Muscle of leg (tissue), 11 donors: ENCODE measurements around the gene GHR. TPM values are rescaled to one million over a fixed set of nuclear protein-coding genes. Genes with fewer than 3 reads are reported as not detected.

ENCODE experiments used
- DNase-seq: peaks from one replicate; pipeline ENCODE4 v3.0.0; 2013
- H3K27ac ChIP-seq: one replicate; pipeline ENCODE4 v1.5.1; 2013; ENCODE audit warnings: mild to moderate bottlenecking, low read length, control low read depth
- H3K27me3 ChIP-seq: one replicate; pipeline ENCODE4 v1.6.1; 2013; ENCODE audit warnings: low read length; ENCODE audit not compliant: control insufficient read depth, insufficient read depth
- H3K36me3 ChIP-seq: one replicate; pipeline ENCODE4 v1.6.1; 2013; ENCODE audit warnings: low read length; ENCODE audit not compliant: control insufficient read depth, insufficient read depth
- H3K4me1 ChIP-seq: one replicate; pipeline ENCODE4 v1.6.1; 2013; ENCODE audit warnings: low read length; ENCODE audit not compliant: control insufficient read depth, insufficient read depth
- H3K4me3 ChIP-seq: one replicate; pipeline ENCODE4 v1.5.1; 2013; ENCODE audit warnings: low read length, control low read depth
- H3K9me3 ChIP-seq: replicated peaks from 2 replicates; pipeline ENCODE4 v1.6.1; 2013; ENCODE audit warnings: low read depth, low read length; ENCODE audit not compliant: control insufficient read depth
- WGBS: methylation state at CpG from one replicate; pipeline ENCODE4 v1.1.5; 2013; ENCODE audit warnings: missing lambda C conversion rate; ENCODE audit not compliant: insufficient coverage; 5-methylcytosine and 5-hydroxymethylcytosine counted together
- polyA plus RNA-seq, 8 donors: library from polyadenylated mRNA; unstranded; fragments of 120-200 nt; gene quantifications; one replicate each; pipeline versions ENCODE4 v1.2.1 to v1.2.3, GENCODE V29; 2013; ENCODE audit warnings: inconsistent platforms in 1 of 8, low replicate concordance in 1 of 8; ENCODE audit not compliant: insufficient read length in 8 of 8, insufficient read depth in 1 of 8
- total RNA-seq: library from RNA; stranded (reverse); fragments of 120-200 nt; gene quantifications from one replicate; pipeline ENCODE4 v1.2.4, GENCODE V29; 2013

Gene GHR
- total and polyA plus RNA-seq, 9 donors = 13.0 to 20.0 (median 17.3) TPM

- Histone ChIP-seq H3K4me1 (peaks cover 6% of the 10 kb centered on the region), H3K27me3 (no peaks in the 10 kb centered on the region), H3K36me3 (no peaks in the 10 kb centered on the region), H3K4me3 (no peak overlapping the region), H3K9me3 (no peaks in the 10 kb centered on the region), H3K27ac (no peak overlapping the region)
- no CpG with 5 or more reads among the region's 4 CpGs for WGBS
- no peak for DNase-seq
These were observed 183.2 kb downstream of the GHR start for GRCh38 chr5:42606464-42606869.

- no peak for DNase-seq
- peaks cover 2% of the 10 kb centered on the region for H3K4me1 ChIP-seq
- no peaks in the 10 kb centered on the region for H3K36me3 ChIP-seq
- no peak overlapping the region for H3K27ac ChIP-seq
- no peaks in the 10 kb centered on the region for H3K9me3 ChIP-seq
- no peaks in the 10 kb centered on the region for H3K27me3 ChIP-seq
- WGBS = no CpG with 5 or more reads among the region's 1 CpG
- H3K4me3 ChIP-seq = no peak overlapping the region
These were observed 188.2 kb downstream of the GHR start for GRCh38 chr5:42611437-42611836.

DNA sequence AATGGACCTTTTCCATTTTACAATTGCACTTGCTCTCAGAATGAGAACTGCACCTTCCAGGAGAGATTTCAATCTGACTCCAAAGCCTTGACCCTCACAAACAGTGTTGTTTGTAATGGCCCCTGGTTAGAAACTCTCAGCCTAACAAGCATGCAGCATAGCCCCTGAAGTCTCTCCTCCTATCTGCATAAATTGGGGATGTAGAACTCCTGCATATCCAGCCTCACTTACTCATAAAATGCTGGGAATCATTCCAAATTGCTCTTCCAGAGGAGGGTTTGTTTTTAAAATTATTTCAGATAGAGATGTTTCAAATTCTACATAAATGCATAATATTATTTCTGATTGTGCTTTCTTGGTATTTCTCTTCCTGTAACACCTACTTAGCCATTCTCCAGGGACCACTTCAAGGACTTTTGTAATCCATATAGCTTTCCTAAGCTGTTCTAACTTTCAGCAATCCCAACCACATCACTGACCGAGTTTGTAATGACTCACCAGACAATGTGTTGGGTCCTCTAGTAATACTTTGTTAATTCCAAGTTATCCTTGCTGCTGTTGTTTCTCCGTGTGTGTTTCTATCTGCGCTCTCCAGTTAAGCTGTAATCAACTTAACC, 189.6 kb downstream of the GHR start:
- no peak overlapping the region for H3K27ac ChIP-seq
- peak; percentile 65 for DNase-seq
- no peak overlapping the region for H3K4me3 ChIP-seq
- H3K36me3 ChIP-seq = no peaks in the 10 kb centered on the region
- peaks cover 2% of the 10 kb centered on the region for H3K4me1 ChIP-seq
- whole genome bisulfite sequencing = 0% methylated on average over 1 of the region's 3 CpGs
- H3K9me3 ChIP-seq = no peaks in the 10 kb centered on the region
- no peaks in the 10 kb centered on the region for H3K27me3 ChIP-seq

DNA sequence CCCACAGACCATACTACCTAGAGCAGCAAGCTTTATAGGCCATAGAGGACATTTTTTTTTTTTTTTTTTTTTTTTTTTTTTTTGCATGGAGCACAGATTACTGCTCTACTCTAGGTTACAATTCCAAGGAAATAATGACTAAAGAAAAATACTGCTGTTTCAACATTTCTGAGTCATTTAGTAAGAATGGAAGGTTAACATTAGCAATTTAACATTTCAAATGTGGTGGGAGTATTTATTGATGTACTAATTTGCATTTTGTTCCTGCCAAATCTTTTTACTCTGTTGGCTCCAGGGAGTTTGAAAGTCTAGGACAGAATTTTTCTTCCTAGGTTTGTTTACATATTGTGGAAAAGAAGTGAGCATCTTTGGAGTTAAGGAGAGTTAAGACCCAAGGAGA, 191.3 kb downstream of the GHR start:
- H3K4me1 ChIP-seq = peaks cover 2% of the 10 kb centered on the region
- H3K27me3 ChIP-seq = no peaks in the 10 kb centered on the region
- DNase-seq = no peak
- no peaks in the 10 kb centered on the region for H3K36me3 ChIP-seq
- no peak overlapping the region for H3K27ac ChIP-seq
- H3K9me3 ChIP-seq = no peaks in the 10 kb centered on the region
- H3K4me3 ChIP-seq = no peak overlapping the region

- Histone ChIP-seq H3K4me3 (no peak overlapping the region), H3K9me3 (no peaks in the 10 kb centered on the region), H3K27ac (no peak overlapping the region), H3K27me3 (no peaks in the 10 kb centered on the region), H3K4me1 (peaks cover 4% of the 10 kb centered on the region), H3K36me3 (no peaks in the 10 kb centered on the region)
- no peak for DNase-seq
- no CpG with 5 or more reads among the region's 4 CpGs for WGBS
These were observed 197.5 kb downstream of the GHR start for GRCh38 chr5:42620579-42621216.

DNA sequence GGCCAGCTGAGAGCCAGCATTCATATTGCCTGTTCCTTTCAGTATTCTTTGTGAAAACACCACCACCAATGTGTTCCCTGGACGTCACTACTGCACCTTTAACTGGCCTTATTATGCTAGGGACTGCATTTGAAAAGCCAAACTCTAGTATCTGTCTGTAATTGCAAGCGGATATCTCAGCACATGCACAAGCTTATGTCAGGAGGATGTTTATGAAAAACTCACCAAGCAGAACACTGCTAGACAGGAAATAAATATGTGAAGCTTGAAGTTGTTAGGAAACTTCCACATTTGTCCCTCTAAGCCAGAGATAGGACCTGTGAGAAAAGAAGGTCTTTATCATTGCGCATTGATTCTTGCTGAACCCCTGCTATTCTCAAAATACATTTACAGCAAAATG, 198.0 kb downstream of the GHR start:
- H3K4me3 ChIP-seq = no peak overlapping the region
- DNase-seq = no peak
- H3K9me3 ChIP-seq = no peaks in the 10 kb centered on the region
- H3K4me1 ChIP-seq = peaks cover 4% of the 10 kb centered on the region
- no peak overlapping the region for H3K27ac ChIP-seq
- no peaks in the 10 kb centered on the region for H3K27me3 ChIP-seq
- no peaks in the 10 kb centered on the region for H3K36me3 ChIP-seq
- WGBS = 63% methylated on average over 1 of the region's 3 CpGs

DNA sequence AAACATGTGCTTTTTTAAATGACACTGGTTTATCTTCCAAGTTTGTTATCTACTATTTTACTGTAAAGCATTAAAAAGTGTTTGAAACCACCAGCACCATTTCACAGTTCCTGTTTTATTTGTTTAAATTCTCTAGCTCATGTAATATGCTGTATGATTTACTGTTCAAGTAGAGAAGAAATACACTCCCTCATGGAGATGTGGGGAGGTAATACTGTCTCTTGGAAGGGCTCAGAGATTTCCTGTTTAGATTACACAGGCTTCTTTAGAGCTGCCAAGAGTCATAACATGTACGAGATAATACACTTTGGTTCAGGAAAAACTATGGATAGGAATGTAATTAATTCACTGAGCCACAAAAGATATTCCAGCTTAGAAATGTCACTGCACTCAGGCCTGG, 198.4 kb downstream of the GHR start:
- Histone ChIP-seq H3K27me3 (no peaks in the 10 kb centered on the region), H3K36me3 (no peaks in the 10 kb centered on the region), H3K4me1 (peaks cover 4% of the 10 kb centered on the region), H3K27ac (no peak overlapping the region), H3K4me3 (no peak overlapping the region), H3K9me3 (no peaks in the 10 kb centered on the region)
- no CpG with 5 or more reads among the region's 1 CpG for WGBS
- no peak for DNase-seq

DNA sequence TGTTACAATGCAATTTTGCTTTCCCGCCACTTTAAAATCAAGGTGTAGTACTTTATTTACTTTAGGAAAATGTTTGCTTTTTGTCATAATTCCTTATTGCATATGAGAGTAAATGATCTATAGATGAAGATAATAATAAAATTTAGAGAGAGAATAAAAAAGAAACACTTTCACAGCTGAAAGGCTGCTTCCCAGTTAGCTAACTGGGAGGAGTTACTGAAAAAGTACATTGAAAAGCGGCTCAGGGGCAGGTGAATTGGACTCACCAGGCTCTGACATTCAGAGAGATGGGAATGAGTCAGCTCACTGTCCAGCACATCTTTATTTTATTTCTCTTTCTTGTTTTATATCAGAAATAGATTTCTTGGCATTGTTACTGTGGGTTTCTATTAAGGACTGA, 201.7 kb downstream of the GHR start:
- Histone ChIP-seq H3K27ac (no peak overlapping the region), H3K36me3 (no peaks in the 10 kb centered on the region), H3K27me3 (no peaks in the 10 kb centered on the region), H3K9me3 (no peaks in the 10 kb centered on the region), H3K4me1 (peaks cover 4% of the 10 kb centered on the region), H3K4me3 (no peak overlapping the region)
- no CpG with 5 or more reads among the region's 2 CpGs for WGBS
- no peak for DNase-seq

DNA sequence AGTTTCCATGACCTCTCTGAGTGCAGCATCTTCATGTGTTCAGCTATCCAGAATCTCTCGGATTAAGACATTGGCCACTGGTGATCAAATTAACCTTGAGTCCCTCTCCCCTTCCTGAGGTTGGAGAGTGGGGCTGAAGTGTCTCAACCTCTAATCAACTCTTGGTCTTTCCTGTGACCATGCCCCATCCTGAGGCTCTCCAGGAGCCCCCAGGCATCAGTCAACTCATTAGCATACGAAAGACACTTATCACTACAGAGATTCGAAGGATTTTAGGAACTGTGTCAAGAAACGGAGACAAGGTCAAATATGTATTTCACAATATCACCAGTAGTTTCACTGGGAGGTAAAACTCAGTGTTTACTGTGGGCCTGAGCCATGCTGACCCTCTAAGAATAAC, 203.2 kb downstream of the GHR start:
- no CpG with 5 or more reads among the region's 4 CpGs for WGBS
- H3K9me3 ChIP-seq = no peaks in the 10 kb centered on the region
- no peaks in the 10 kb centered on the region for H3K36me3 ChIP-seq

DNA sequence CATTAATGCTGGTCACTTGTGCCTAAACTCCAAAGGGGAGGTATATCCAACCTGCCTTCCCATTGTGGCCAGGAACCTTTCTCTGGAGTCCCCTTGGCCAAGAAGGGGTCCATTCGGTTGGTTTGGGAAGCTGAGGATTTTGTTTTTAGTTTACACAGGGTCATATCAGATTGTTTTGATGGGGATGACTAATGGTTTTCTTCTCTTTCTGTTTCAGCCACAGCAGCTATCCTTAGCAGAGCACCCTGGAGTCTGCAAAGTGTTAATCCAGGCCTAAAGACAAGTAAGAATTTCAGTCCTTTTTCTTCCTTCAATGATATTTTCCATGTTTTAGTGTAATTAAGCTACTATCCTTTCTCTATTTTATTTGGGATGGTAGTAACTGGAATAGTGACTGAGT, 205.6 kb downstream of the GHR start:
- Histone ChIP-seq H3K4me3 (no peak overlapping the region), H3K36me3 (no peaks in the 10 kb centered on the region), H3K4me1 (no peaks in the 10 kb centered on the region), H3K27ac (no peak overlapping the region), H3K27me3 (no peaks in the 10 kb centered on the region), H3K9me3 (no peaks in the 10 kb centered on the region)
- no peak for DNase-seq
- no CpG with 5 or more reads among the region's 1 CpG for WGBS

More for the DNA sequence above, 203.2 kb downstream of the GHR start:
- Histone ChIP-seq H3K27ac (no peak overlapping the region), H3K4me1 (peaks cover 2% of the 10 kb centered on the region), H3K4me3 (no peak overlapping the region), H3K27me3 (no peaks in the 10 kb centered on the region)
- no peak for DNase-seq

DNA sequence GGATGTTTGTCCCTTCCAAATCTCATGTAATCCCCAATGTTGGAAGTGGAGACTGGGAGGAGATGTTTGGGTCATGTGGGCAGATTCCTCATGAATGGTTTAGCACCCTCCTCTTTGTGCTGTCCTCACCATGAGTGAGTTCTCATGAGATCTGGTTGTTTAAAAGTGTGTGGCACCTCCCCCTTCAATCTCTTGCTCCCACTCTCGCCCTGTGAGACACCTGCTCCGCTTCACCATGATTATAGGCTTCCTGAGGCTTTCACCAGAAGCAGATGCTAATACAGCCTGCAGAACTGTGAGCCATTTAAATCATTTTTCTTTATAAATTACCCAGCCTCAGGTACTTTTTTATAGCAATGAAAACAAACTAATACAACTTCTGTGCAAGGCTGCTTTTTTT, 206.0 kb downstream of the GHR start:
- no peak overlapping the region for H3K4me3 ChIP-seq
- no peaks in the 10 kb centered on the region for H3K4me1 ChIP-seq
- no peaks in the 10 kb centered on the region for H3K36me3 ChIP-seq
- no peak for DNase-seq
- 80% methylated on average over 2 of the region's 2 CpGs for WGBS
- no peaks in the 10 kb centered on the region for H3K27me3 ChIP-seq
- no peaks in the 10 kb centered on the region for H3K9me3 ChIP-seq
- H3K27ac ChIP-seq = no peak overlapping the region
